PC-3 (cell line): ENCODE data around the gene VWC2.

ENCODE experiments used
- CTCF ChIP-seq: fragments of 300-600 bp; sonication (generic); conservative IDR thresholded peaks from 2 replicates; pipeline ENCODE4 v1.5.1; 2017; ENCODE audit warnings: antibody characterized with exemption, low read depth, mild to moderate bottlenecking, low read length
- EZH2 ChIP-seq: fragments of 300-600 bp; sonication (generic); IDR thresholded peaks from one replicate; pipeline ENCODE4 v1.6.1; 2017; ENCODE audit warnings: antibody characterized with exemption, mild to moderate bottlenecking, low read length; ENCODE audit not compliant: unreplicated experiment

GRCh38 chr7:49812534-49812933 lies 39.1 kb downstream of the VWC2 start:
- no peak for TF ChIP-seq CTCF
- TF ChIP-seq EZH2 = no peak
